Measurements from ENCODE around the gene DIPK1B.

- TF ChIP-seq CTCF (conservative IDR thresholded peaks at IDR 0.05) (no peak), ZFX (IDR thresholded peaks at IDR 0.05) (no peak)
These were observed 13.2 kb downstream of the DIPK1B start for GRCh38 chr9:136725612-136726011.
